NCI-H128 (cell line): ENCODE measurements around the gene CYREN.
A peak's percentile ranks its signal among the peaks of the same experiment; 100 is the strongest.
"Not testable (repeated sequence)": the region's sequence is repeated elsewhere in the genome, so short reads cannot be mapped to it uniquely, and the experiment has no call there.

Experiments used
- DNase-seq: peaks from one replicate; lab custom pipeline; 2025; ENCODE audit not compliant: unreplicated experiment; lab: John Stamatoyannopoulos, UW

Gene CYREN, protein sequence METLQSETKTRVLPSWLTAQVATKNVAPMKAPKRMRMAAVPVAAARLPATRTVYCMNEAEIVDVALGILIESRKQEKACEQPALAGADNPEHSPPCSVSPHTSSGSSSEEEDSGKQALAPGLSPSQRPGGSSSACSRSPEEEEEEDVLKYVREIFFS

DNA sequence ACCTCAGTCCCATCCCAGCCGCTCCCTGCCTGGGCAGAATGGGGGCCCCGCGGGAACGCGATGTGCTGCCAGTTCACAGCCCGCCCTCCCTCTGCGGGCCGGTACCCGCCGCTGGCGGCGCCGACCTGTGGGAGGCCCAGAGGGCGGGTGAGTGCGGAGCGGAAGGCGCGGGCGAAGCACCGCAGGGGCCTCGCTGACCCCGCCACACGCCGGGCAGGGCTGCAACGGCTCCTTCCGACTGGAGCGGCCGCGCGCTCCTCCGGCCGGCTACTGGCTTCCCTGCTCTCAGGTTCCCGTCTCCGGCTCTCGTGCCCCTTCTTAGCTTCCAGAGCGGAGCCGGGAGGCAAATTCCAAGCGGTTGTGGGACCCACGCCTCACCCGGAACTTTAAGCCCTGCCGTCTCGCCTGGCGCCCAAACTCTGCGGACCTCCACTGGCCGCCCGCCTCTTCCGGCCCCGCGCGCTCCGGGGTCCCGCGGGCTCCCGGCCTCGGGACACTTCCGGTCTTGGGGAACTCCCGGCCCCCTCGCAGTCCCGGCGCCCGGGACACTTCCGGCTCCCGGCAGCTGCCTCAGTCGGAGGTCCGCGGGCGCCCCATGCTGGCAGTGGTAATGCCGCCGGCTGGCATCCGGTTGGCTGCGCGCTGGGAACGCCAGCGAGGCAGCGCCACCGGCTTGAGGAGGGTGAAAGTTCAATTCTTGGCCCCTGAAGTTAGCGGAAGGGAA is at the start of gene CYREN:
Gene CYREN (minus strand): TSS at position 434 of the 724 bp plus-strand sequence. CDS start 1,785 bp downstream, outside the sequence.
- DNase-seq: peak; percentile 61

DNA sequence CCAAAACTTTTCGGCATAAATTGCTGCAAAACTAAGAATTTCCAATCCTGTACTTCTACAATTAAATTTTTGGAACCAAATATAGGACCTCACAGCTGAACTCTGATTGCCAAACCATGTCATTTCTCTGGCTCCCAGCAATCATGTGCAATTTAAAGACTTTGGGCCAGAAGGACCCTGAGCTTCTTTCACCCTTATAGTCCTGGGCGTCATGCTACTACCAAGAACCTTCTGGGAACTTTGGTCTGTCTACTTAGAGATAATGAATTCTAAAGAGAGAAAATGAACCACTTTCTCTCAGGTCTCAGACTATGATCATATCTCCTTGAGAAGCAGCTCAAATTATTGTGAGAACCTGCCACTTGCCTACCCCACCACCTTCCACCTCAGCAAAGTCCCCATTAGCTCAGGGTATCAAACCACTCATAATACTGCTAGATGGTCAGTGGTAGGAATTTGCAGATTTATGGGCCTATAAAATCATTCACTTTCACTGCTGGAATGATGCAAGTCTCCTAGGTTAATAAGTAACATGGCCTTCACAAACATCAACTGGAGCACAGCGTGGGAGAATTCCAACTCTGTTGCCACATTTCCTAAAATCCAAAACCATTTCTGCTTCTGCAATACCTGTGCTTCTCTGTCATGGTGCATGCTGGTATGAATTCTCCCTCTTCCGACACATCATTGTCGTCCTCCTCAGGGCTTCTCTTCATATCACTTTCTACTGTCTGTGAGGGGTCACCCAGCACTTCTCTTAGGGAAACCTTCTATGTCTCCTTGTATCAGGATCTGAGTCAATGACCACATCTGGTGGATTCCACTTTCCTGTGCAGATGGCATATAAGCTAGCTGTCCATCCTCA is 47.4 kb upstream of the CYREN start:
- no peak for DNase-seq

DNA sequence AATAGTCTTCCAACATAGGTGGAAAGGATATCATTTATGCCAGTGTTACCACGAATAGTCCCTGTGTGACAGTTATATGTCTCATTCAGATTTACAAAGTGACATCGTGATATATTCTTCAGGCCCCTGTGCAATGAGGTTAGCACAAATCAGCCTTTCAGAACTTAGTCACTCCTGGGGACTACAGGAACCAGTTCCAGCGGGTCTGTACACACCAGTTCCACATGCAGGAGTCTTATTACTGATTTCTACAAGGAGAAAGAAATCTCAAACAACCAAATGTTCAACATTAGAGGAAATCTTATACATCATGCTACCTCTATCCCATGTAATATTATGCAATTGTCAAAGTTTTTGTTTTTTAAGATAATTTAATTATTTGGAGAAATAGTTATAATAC is 45.2 kb upstream of the CYREN start:
- no peak for DNase-seq

DNA sequence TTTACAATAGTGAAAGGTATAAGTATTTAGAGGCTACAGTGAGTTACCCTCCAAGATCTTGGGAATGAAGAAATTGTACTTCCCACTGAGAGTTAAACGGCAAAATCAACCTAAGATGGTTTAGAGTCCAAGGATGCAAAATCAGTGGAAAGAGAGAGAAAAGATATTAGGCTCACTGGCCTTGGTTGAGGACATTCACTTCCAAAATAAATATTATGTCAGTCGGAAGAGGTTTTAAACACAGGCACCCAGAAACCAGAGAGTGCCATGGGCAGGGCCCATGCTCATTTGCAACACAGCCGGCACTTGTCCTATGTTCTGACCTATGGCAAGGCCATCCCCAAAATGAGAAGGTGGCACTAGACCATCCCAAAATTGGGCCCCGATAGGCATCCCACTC is 44.7 kb upstream of the CYREN start:
- no peak for DNase-seq

DNA sequence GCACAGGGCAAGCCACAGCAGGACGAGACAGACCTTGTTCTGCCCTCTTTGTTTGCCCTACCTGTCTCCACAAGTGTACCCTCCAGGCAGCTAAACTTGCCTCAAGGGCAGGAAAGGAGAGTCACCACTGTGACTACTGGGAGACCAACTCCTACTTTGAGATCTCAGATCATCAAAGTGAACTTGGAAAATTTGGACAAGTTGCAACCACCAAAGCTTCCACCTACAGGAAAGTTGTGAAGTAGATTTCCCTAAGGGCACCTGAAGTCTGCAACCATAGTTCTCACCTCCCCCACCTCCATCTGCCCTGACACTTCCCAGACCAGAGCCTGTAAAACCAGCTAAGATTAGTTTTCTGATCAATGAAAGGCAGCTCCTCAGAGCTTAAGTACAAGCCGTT is 43.3 kb upstream of the CYREN start:
- no peak for DNase-seq

DNA sequence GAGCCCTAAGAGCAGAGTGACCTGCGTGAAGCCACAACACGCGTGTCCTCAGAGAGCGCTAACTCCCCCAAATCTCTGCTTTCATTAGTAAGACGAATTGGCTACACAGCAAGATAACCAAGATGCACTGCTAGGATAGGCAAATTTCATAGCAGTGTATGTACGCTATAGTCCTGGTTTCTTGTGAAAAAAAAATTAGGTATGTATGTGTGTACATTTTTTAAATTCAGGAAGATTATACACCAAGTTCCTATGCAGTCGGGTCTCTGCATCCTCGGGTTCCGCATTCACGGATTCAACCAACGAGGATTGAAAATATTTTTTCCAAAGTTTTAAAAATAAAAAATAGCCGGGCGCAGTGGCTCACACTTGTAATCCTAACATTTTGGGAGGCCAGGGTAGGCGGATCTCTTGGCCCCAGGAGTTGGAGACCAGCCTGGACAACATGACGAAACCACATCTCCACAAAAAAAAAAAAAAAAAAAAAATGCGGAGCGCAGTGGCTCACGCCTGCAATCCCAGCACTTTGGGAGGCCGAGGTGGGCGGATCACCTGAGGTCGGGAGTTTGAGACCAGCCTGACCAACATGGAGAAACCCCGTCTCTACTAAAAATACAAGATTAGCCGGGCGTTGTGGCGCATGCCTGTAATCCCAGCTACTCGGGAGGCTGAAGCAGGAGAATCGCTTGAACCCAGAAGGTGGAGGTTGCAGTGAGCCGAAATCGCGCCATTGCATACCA is 41.6 kb upstream of the CYREN start:
- not testable (repeated sequence) for DNase-seq

DNA sequence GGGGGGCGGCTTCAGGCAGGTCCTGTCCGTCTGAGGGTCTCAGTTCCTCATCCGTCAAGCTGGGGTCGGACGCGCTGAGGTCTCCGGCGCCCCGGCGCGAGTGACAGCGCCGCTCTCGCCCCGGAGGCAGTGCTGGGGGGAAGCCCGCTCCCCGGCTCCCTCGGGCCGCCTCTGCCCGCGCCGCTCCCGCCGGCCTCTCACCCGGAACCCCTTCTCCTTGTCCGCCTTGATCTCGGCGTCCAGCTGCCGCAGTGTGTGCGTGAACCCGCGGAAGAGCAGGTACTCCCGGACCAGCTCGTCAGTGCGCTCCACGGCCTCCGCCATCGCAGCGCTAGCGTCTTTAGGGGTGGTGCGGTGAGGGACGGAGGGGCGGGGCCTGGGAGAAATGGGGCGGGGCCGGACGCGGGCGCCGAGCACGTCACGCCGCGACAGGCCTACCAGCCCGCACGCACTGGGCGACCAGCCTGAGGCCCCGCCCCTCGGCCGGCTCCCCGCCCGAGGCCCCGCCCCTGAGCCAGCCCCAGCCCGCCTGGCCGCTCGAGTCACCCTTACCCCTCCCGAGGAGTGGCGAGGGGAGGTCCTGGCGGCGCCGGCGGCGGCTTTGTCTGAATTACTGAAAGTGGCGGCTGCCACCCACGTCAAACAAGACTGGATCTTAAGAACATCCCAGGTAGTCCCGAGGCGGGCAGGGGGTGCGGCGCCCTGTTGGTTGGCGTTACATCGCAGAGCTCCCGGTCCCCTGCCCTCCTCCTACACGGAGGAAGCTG is 40.9 kb upstream of the CYREN start, which contains the start of gene WDR91:
Gene WDR91 (minus strand): TSS at position 348 of the 767 bp plus-strand sequence. CDS start 24 bp downstream, at position 324.
- DNase-seq: peak; percentile 82

DNA sequence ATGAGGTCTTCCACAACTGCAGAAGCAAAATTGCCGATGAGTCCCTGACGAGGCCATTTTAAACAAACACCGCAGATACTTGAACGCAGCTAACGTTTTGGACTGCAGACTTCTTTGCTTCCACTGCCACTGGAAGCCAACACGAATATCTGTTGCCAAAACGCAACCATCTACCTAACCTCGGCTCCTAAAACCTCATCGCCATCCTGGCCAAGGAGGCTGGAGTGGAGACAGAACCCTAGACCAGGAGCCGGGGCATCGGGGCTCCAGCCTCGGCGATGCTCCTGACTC is 40.3 kb upstream of the CYREN start:
- no peak for DNase-seq

DNA sequence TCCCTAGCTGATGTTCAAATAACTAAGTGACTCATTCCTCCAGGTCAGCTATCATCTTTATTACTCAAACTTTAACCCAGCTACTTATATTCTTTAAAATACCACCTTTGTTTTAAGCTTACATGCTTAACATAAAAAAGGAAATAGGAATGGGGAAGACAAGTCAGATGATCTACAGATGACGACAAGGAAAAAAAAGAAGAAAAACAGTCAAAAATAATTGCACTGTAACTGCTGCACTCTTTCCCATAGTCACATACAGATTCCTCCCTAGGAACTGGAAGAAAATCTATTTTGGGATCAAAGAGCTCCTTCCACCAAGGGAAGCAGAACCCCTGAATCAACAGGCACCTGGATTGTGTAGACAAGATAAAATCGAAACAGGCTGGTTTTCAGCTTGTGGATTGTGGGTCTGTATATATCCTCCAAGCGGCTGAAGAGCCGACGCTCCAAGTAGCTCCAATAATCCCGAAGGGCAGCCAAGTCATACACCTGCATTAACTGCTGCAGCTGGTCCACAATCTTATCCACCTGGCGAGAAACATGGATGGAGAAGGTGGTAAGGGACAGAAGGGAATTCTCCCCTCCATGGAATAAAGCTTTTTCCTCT is 38.8 kb upstream of the CYREN start:
- DNase-seq: no peak

DNA sequence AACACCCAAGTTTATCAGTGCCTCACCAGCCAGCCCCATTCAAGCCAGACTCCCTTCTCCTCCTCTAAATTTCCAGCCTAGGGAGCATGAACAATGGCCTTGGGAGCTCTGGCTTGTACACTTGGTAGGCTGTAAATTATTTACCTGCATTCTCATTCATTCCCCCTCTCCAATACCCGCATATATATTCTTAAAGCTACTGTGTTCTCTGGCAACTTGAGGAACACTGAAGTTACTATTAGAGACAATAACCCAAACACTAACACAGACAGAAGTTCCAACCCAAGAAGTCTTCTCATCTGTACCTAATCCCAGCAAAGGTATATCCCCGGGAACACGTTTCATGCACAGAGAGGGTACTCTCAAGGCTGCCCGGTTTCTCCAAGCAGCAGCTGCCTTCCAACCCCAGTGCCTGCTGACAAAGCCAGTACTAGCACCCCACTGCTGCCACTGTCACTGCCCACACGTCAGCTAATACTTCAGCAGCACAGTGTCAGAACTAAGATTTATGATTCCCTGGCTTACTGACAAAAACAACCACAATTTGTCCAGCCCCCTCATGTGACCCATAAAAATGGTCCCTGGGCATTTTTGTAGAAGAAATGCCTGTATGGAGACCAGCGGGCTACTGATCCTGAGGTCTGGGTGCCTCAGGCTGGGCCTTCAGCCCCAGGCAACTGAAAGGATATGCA is 37.7 kb upstream of the CYREN start:
- no peak for DNase-seq

DNA sequence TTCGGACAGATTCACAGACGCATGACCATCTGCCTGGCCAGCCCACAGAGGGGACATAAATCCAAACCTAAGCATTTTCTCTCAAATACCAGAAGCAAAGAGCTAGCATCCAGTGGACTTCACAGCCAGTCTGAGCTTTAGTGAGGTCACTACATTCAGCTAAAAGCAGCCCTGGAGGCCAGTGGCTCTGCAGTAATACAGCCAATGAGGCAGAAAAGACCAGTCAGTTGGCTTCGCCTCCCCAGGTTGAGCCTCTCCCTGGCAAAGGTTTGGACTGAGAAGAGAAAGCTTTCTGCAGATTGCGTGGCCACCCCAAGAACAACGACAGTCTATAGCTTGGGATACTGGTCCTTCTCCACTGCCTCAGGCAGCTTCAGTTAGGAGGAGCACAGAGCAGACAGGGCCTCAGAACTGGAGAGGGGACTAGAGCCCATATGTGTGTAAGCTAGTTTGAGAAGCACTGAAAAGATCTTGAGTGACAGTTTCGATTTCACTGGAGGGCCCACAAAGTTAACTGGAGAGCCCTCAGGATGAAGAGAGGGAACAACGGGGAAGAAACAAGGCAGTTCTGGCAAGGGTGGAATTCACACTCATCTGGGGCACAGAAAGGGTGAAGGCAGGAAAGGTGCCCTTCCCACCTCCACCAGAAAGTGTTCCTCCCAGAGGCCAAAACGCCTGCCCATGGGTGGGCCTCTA is 37.0 kb upstream of the CYREN start:
- DNase-seq: no peak

DNA sequence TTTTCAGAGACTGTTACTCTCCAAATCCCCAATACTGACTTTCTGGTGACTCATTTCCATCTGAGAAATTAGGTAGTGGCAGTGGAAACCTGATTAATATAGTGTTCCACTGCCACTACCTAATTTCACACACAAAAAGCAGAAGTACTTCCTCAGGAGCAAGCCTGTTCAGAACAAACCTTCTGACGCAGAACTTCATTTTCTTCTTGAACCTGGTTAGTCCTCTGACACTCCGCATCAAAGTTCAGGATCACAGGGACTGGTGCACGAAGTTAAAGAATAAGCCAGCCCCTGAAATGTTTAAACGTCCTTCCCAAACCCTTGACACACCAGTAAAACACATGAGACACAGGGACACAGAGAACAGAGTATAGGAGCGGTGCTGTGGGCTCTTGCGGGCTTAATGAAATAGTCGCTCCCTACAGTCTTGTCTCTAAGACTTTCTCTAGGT is 36.5 kb upstream of the CYREN start:
- no peak for DNase-seq

DNA sequence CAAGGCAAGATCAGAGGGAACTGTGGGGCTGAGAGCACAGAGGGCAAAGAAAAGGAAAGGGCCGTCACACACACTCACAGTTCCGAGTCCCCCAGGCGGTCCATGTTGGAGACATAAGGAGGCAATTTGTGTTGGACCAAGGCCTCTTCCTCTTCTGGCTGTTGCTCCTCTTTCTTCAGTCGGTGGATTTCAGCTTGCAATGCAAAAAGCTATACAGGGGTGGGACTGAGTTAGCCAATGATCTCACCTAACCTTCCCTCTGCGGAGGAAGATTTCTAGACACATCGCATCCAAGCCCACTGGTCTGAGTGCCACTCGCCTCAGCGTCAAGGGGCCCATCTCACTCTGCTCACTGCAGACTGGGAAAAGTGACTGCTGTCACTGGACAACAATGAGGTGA is 35.3 kb upstream of the CYREN start:
- DNase-seq: no peak

DNA sequence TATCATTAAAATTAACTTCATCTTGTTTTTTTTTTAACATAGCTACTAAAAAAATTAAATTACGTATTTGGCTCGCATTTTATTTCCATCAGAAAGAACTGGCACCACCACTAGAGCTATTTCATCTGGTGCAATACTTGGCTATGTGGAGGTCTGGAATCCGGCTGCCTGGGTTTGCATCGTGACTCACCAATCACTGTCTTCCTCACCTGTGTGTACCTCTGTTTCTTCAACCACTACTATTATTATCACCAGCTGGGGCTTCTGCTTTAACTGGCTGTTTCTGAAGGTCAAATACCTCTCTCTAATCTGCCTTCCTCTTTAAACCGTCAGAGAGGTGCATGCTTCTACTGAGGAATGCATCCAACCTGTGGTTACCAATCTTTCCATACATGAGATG is 34.4 kb upstream of the CYREN start:
- DNase-seq: no peak

DNA sequence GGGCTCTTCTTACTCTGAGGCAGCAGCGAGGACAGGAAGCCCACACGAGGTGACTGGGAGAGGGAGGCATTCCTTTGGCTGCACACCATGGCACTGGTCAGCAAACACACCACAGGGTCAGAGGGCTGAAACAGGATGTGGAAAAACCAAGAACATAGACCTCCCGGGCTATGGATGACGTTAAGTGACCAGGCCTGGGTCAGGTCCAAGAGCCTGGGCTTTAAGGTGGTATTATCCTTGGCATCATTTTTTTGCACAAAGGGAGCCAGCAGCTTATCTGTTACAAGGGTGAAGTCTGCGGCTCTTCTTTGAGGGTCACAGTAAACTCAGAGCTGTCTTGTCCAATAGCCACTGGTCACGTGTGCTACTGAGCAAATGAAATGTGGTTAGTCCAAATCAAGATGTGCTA is 33.8 kb upstream of the CYREN start:
- DNase-seq: no peak

DNA sequence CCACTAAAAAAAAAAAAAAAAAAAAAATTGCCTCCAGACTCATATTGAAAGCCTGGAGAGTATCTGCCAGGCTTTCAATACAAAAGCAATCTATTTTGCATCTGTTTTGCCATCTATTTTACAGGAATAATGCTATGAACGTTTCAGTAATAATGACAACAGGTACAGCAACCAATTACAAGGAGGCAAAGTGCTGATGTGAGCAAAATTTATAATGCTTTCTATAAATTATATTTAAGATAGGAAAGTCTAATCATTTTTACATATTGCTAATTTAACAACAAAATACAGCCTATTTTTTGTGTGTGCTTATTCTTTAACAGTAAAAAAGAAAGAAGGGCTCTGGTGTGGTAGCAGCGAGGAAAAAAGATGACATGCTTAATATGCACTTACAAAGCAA is 30.8 kb upstream of the CYREN start:
- no peak for DNase-seq

DNA sequence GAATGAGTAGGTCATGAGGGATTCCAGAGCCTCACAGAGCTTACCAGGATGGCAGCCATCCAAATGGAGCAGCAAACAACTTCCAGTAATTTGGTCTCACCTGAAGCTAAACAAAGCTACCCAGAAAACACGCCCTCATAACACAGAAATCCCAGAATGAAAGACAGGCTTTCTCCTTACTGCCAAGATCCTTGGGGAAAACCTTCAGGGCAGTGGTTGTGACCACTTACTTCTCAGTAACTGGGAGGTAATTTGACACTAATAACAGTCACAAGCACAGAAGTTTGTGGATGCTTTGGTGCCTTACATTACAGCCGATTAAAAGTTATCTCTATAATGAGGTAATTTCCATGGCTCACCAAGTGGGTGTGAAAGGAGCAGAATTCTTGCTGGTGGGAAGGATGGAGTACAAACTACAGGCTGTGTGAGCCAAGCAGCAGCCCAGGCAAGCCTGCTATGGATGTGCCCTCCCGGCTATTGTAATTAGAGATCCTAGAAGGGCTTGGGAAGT is 30.4 kb upstream of the CYREN start:
- DNase-seq: no peak

DNA sequence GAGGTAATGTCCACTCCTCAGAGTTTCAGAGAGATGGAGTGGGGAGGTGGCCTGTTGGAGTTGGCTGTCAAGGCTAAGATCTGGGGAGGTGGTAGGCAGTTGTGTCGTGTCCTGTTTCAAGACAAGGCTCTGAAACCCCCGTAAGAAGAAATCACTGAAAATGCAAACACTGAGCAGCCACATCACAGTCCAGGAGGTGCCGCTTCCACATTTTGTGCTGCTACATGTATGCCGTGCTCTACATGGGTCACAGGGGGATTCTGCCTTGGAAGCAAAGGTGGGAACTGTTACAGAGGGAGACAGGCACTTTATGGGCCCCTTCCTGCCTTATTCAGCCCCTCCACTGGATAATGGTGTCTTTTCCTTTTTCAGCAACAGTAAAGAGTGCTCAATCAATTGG is 28.9 kb upstream of the CYREN start:
- DNase-seq: no peak
